ENCODE results near the gene ATP6V1F. TPM values are rescaled to one million over a fixed set of nuclear protein-coding genes. Genes with fewer than 3 reads are reported as not detected.
A peak's percentile ranks its signal among the peaks of the same experiment; 100 is the strongest.
"Not testable (repeated sequence)": the region's sequence is repeated elsewhere in the genome, so short reads cannot be mapped to it uniquely, and the experiment has no call there.

Gene ATP6V1F
- total RNA-seq, 4 donors from 2014 or later: 67.7 to 101 (median 84.5) TPM

DNA sequence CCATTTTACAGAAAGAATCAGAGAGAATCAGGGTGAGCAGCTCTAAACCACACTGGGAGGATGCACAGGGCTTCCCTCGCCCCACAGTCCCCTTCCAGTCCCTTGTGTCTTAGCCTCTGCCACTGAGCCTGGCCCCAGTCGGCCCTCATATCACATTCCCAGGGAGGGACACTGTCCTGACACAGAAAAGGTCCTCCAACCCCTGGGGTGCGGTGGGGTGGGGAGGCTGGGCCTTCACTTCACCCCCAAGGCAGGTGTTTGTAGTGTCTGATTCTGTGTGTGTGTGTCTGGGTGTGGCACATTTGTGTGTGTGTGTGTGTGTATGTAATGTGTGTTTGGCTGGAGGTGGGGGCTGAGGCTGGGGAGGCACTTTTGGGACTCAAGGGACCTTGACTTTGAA, 49.6 kb downstream of the ATP6V1F start:
- WGBS, 2 donors (ENCODE audit: low coverage in 1 of 2): 58 to 100% methylated on average over 1 to 2 of the region's 3 CpGs
- H3K4me3 ChIP-seq: no peak overlapping the region
- no peak for ATAC-seq
- H3K4me1 ChIP-seq: peaks cover 0 to 33% (median 12%) of the 10 kb centered on the region in 3 donors
- TF ChIP-seq CTCF (IDR thresholded peaks at IDR 0.05) (no peak), POLR2A (IDR thresholded peaks at IDR 0.05) (no peak), EP300 (IDR thresholded peaks at IDR 0.05) (no peak), POLR2AphosphoS5 (IDR thresholded peaks at IDR 0.05) (no peak)
- no peaks in the 10 kb centered on the region for H3K9me3 ChIP-seq
- no peak overlapping the region for H3K27ac ChIP-seq
- peaks cover 82% of the 10 kb centered on the region for H3K27me3 ChIP-seq
- no peaks in the 10 kb centered on the region for H3K36me3 ChIP-seq

DNA sequence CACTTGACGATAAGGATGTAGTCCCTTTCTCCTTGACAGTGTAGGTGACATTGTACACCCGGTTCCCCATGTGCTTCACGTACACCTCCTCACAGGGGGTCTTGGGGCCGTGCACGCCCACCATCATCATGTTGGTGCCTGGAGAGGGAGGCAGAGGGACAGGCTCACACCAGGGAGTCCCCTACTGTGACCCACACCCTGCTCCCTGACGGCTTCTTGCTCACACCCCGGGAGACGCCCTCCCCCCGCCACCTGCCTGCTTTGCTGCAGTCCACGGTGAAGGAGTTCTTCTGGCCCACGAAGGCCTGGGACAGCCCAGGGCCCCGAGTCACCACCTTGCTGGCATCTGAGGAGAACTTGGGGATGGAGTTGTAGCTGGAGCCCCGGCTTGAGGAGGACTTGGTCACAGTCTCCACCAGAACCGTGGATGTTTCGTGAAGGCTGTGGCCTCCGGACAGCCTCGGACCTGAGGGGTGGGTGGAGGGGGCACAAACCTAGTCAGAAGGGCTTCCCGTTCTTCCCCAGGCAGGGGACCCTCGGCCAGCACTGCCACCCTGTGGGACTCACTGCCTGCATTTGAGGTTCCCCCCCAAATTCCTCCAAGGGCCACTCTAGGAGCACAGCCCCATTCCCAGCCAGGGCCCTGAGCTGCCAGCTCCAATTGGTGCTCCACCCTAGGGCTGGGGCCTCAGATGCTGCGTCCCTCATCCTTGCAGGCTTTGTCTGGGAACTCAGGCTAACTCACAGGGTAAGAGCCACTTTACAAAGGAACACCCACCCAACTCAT, 50.2 kb downstream of the ATP6V1F start:
- H3K4me1 ChIP-seq: peaks cover 0 to 33% (median 12%) of the 10 kb centered on the region in 3 donors
- H3K36me3 ChIP-seq, ATAC-seq, H3K4me3 ChIP-seq, H3K9me3 ChIP-seq, H3K27ac ChIP-seq: not testable (repeated sequence)
- no CpG with 5 or more reads among the region's 20 CpGs for WGBS, 2 donors (ENCODE audit: low coverage in 1 of 2)
- H3K27me3 ChIP-seq: peaks cover 79% of the 10 kb centered on the region

GRCh38 chr7:128913870-128914565, 51.4 kb downstream of the ATP6V1F start:
- no peak overlapping the region for H3K27ac ChIP-seq
- H3K4me1 ChIP-seq: peaks cover 0 to 33% (median 12%) of the 10 kb centered on the region in 3 donors
- H3K4me3 ChIP-seq: no peak overlapping the region
- H3K36me3 ChIP-seq: no peaks in the 10 kb centered on the region
- H3K27me3 ChIP-seq: peaks cover 74% of the 10 kb centered on the region
- TF ChIP-seq POLR2AphosphoS5 (IDR thresholded peaks at IDR 0.05): no peak
- no peak for TF ChIP-seq EP300 (IDR thresholded peaks at IDR 0.05)
- TF ChIP-seq CTCF (IDR thresholded peaks at IDR 0.05): no peak
- no peak for TF ChIP-seq POLR2A (IDR thresholded peaks at IDR 0.05)
- WGBS, 2 donors (ENCODE audit: low coverage in 1 of 2): 83% methylated on average over 1 of the region's 10 CpGs; no CpG with 5 or more reads in 1 of the 2 donors
- no peaks in the 10 kb centered on the region for H3K9me3 ChIP-seq
- no peak for ATAC-seq

DNA sequence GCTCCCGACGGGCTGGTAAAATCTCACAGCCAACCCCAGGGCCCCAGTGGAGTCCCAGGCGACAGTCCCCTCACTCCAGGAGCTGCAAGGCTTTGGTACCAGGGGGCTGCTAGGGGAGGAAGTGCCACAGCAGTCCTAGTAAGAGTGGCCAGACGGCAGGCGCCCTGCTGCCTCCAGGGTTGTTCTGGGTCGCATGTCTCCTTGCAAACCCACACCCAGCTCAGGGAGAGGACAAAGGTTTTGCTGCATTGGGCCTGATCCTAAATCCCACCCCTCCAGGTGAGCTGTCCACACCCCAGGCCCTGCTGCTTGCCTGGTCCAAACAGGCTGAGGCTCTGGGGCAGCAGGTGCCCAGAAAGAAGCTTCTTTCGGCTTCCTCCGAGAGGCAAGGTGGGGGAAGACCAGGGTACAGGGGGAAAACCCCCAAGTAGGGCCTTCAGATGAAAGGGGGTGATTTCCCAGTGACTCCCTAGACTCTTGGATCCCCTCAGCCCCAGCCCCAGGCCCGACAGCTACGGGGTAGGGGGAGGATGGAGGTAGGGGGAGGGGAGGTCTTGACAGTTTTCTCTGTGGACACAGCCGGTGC, 52.0 kb downstream of the ATP6V1F start:
- 63 to 64% methylated on average over 2 to 3 of the region's 11 CpGs for WGBS, 2 donors (ENCODE audit: low coverage in 1 of 2)
- no peak overlapping the region for H3K27ac ChIP-seq
- peaks cover 0 to 27% (median 12%) of the 10 kb centered on the region in 3 donors for H3K4me1 ChIP-seq
- H3K9me3 ChIP-seq: no peaks in the 10 kb centered on the region
- no peaks in the 10 kb centered on the region for H3K36me3 ChIP-seq
- peaks cover 67% of the 10 kb centered on the region for H3K27me3 ChIP-seq
- TF ChIP-seq POLR2A (IDR thresholded peaks at IDR 0.05) (no peak), EP300 (IDR thresholded peaks at IDR 0.05) (no peak), CTCF (IDR thresholded peaks at IDR 0.05) (no peak), POLR2AphosphoS5 (IDR thresholded peaks at IDR 0.05) (no peak)
- ATAC-seq: no peak
- peak overlapping the region in 1 of 2 donors; percentile 37 for H3K4me3 ChIP-seq

DNA sequence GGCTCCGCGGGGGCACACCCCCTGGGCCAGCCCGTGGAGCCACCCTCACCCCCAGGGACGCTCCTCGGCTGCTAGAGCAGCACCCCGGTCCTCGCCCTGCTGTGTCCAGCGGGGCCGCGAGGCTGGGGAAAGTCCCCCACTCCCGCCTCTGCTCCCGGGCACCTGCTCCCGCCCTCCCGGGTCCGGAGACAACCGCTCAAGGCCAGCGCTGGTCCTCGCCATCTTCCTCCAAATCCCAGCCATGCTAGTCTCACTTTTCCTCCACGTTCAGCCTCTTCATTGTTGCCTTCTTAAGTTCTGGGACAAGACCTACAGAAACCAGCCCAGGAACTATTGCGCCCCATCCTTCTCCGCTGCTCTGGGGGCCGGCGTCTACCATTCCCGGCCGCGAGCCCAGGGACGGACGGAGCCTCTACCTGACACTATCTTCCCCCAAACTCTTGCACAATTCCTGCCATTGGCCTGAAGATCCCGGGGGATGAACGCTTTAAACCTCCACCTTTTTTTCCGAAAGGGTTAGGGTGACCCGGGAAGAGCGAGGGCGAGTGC, 52.7 kb downstream of the ATP6V1F start:
- no peak overlapping the region for H3K27ac ChIP-seq
- no peak for ATAC-seq
- no peak for TF ChIP-seq CTCF (IDR thresholded peaks at IDR 0.05)
- no peak for TF ChIP-seq POLR2AphosphoS5 (IDR thresholded peaks at IDR 0.05)
- no peak for TF ChIP-seq EP300 (IDR thresholded peaks at IDR 0.05)
- no peak for TF ChIP-seq POLR2A (IDR thresholded peaks at IDR 0.05)
- H3K36me3 ChIP-seq: no peaks in the 10 kb centered on the region
- 1% methylated on average over 10 of the region's 34 CpGs; no CpG with 5 or more reads in 1 of the 2 donors for WGBS, 2 donors (ENCODE audit: low coverage in 1 of 2)
- H3K4me1 ChIP-seq: peaks cover 0 to 20% (median 6%) of the 10 kb centered on the region in 3 donors
- H3K9me3 ChIP-seq: no peaks in the 10 kb centered on the region
- H3K27me3 ChIP-seq: peaks cover 60% of the 10 kb centered on the region
- H3K4me3 ChIP-seq: peak overlapping the region in 1 of 2 donors; percentile 37

Data from gastroesophageal sphincter (tissue), 4 donors.